ENCODE measurements around the gene IGF2BP3.

GRCh38 chr7:23298141-23298881 is 172.0 kb downstream of the IGF2BP3 start:
- TF ChIP-seq CTCF (IDR thresholded peaks at IDR 0.05) (no peak), POLR2AphosphoS5 (IDR thresholded peaks at IDR 0.05; ENCODE audit: low read depth, low read length) (no peak)

Measured in Panc1 (cell line).